ENCODE measurements around the gene RANBP9. TPM values are rescaled to one million over a fixed set of nuclear protein-coding genes. Genes with fewer than 3 reads are reported as not detected.

Gene RANBP9
- total RNA-seq, 4 donors from 2014 or later: 26.2 to 49.5 (median 31.3) TPM

- TF ChIP-seq POLR2A (IDR thresholded peaks at IDR 0.05) (no peak), CTCF (IDR thresholded peaks at IDR 0.05) (no peak)
- H3K4me3 ChIP-seq: peak overlapping the region in 1 of 4 donors; percentile 1
- no peak for DNase-seq
- H3K9me3 ChIP-seq: no peaks in the 10 kb centered on the region
- no peaks in the 10 kb centered on the region for H3K4me1 ChIP-seq
- H3K27me3 ChIP-seq: no peaks in the 10 kb centered on the region
- no peaks in the 10 kb centered on the region for H3K36me3 ChIP-seq
- no peak overlapping the region for H3K27ac ChIP-seq
Observed at GRCh38 chr6:13742961-13743735, 31.5 kb upstream of the RANBP9 start.

- H3K27me3 ChIP-seq: no peaks in the 10 kb centered on the region
- no peak overlapping the region for H3K4me3 ChIP-seq
- no peak for DNase-seq
- H3K36me3 ChIP-seq: no peaks in the 10 kb centered on the region
- no peak overlapping the region for H3K27ac ChIP-seq
- H3K4me1 ChIP-seq: no peaks in the 10 kb centered on the region
- TF ChIP-seq POLR2A (IDR thresholded peaks at IDR 0.05): no peak
- TF ChIP-seq CTCF (IDR thresholded peaks at IDR 0.05): no peak
- H3K9me3 ChIP-seq: no peaks in the 10 kb centered on the region
Observed at GRCh38 chr6:13741365-13741764, 29.7 kb upstream of the RANBP9 start.

GRCh38 chr6:13735031-13735430 lies 23.4 kb upstream of the RANBP9 start:
- Histone ChIP-seq H3K27ac (no peak overlapping the region), H3K27me3 (no peaks in the 10 kb centered on the region), H3K36me3 (no peaks in the 10 kb centered on the region), H3K4me3 (no peak overlapping the region), H3K4me1 (no peaks in the 10 kb centered on the region), H3K9me3 (no peaks in the 10 kb centered on the region)
- no peak for DNase-seq
- TF ChIP-seq CTCF (IDR thresholded peaks at IDR 0.05) (no peak), POLR2A (IDR thresholded peaks at IDR 0.05) (no peak)

- H3K4me3 ChIP-seq: no peak overlapping the region
- H3K4me1 ChIP-seq: no peaks in the 10 kb centered on the region
- H3K36me3 ChIP-seq: no peaks in the 10 kb centered on the region
- no peaks in the 10 kb centered on the region for H3K27me3 ChIP-seq
- no peaks in the 10 kb centered on the region for H3K9me3 ChIP-seq
- TF ChIP-seq POLR2A (IDR thresholded peaks at IDR 0.05) (no peak), CTCF (IDR thresholded peaks at IDR 0.05) (no peak)
- DNase-seq: peak in 1 of 3 donors; percentile 71
- H3K27ac ChIP-seq: peak overlapping the region in 2 of 4 donors; percentile 23 to 35
Observed at GRCh38 chr6:13733178-13733887, 21.7 kb upstream of the RANBP9 start.

- Histone ChIP-seq H3K27me3 (no peaks in the 10 kb centered on the region), H3K4me1 (no peaks in the 10 kb centered on the region), H3K36me3 (no peaks in the 10 kb centered on the region), H3K4me3 (no peak overlapping the region), H3K9me3 (no peaks in the 10 kb centered on the region), H3K27ac (no peak overlapping the region)
- TF ChIP-seq CTCF (IDR thresholded peaks at IDR 0.05) (no peak), POLR2A (IDR thresholded peaks at IDR 0.05) (no peak)
- no peak for DNase-seq
Observed at GRCh38 chr6:13730704-13731103, 19.1 kb upstream of the RANBP9 start.
